Kidney (tissue), 14 donors: ENCODE measurements around the gene DCP1A. TPM values are rescaled to one million over a fixed set of nuclear protein-coding genes. Genes with fewer than 3 reads are reported as not detected.

Source experiments
- DNase-seq, 5 donors: peaks; one replicate each; pipeline ENCODE4 v3.0.0-alpha.2; 2013 to 2020
- FAIRE-seq: peaks from 2 replicates; lab custom pipeline; 2012; peaks lifted over from hg19 to GRCh38; lab: Jason Lieb, UNC
- H3K27ac ChIP-seq, 2 donors: one replicate each; pipeline ENCODE4 v1.7.0; 2013; ENCODE audit warnings: low read depth in 2 of 2, low read length in 2 of 2, inconsistent platforms in 1 of 2
- H3K27me3 ChIP-seq: one replicate; pipeline ENCODE4 v1.7.1; 2013; ENCODE audit warnings: low read length, inconsistent platforms; ENCODE audit not compliant: control insufficient read depth, insufficient read depth
- H3K36me3 ChIP-seq, 3 donors: one replicate each; pipeline versions ENCODE4 v1.7.0 to v1.7.1; 2013; ENCODE audit warnings: low read length in 3 of 3, control low read depth in 1 of 3, inconsistent platforms in 1 of 3; ENCODE audit not compliant: insufficient read depth in 3 of 3, control insufficient read depth in 2 of 3
- H3K4me1 ChIP-seq, 3 donors: one replicate each; pipeline versions ENCODE4 v1.7.0 to v1.7.1; 2013; ENCODE audit warnings: low read length in 3 of 3, inconsistent platforms in 1 of 3, low read depth in 1 of 3; ENCODE audit not compliant: control insufficient read depth in 2 of 3, insufficient read depth in 2 of 3
- H3K4me3 ChIP-seq, 3 donors: one replicate each; pipeline versions ENCODE4 v1.7.0 to v1.8.1; 2013; ENCODE audit warnings: low read length in 3 of 3, control low read depth in 1 of 3, inconsistent platforms in 1 of 3
- H3K9ac ChIP-seq, 3 donors: one replicate each; pipeline versions ENCODE4 v1.7.0 to v1.7.1; 2013; ENCODE audit warnings: low read length in 3 of 3, control low read depth in 1 of 3, inconsistent platforms in 1 of 3
- H3K9me3 ChIP-seq, 3 donors: one replicate each; pipeline versions ENCODE4 v1.7.0 to v1.7.1; 2013; ENCODE audit warnings: low read length in 3 of 3, control low read depth in 1 of 3, inconsistent platforms in 1 of 3; ENCODE audit not compliant: control insufficient read depth in 2 of 3, insufficient read depth in 1 of 3
- intact Hi-C: fragments of 100-400 bp; cut with DNase I; formaldehyde crosslinking; loops from one replicate; pipeline ENCODE4 v1.11.1; 2022
- polyA plus RNA-seq: library from polyadenylated mRNA; stranded (reverse); fragments of 350-450 nt; fragmentation: Illumina TruSeq; extraction: RNeasy Lipid Tissue Mini Kit (QIAGEN cat#74804); gene quantifications from one replicate; pipeline ENCODE4 v1.2.3, GENCODE V29; 2014; ENCODE audit warnings: low read depth, low replicate concordance; ENCODE audit not compliant: insufficient read depth
- total RNA-seq: library from RNA; stranded (reverse); fragmentation: NEBNext Ultra II Directional; extraction: Animal tissue kit (Norgen Biotek cat#: 25700); gene quantifications from one replicate; pipeline ENCODE4 v1.2.1, GENCODE V29; 2021
- TF ChIP-seq, protein P1 (sequence below): IDR thresholded peaks from 3 replicates; pipeline ENCODE4 v1.5.1; 2012; ENCODE audit warnings: mild to moderate bottlenecking, moderate library complexity, borderline replicate concordance; ENCODE audit not compliant: insufficient read depth; ENCODE audit errors: extremely low read depth
- donor health status: control.
- donor health status: control.
- donor health status: control.
- donor health status: control.
- donor health status: control.
- donor health status: DM: yes; HTN: yes; CAD: no.
- donor health status: Normal renal cell carcinoma (clear cell type).

DCP1A gene
- total and polyA plus RNA-seq, 2 donors from 2014 or later: 4.9 to 21.0 TPM

DNA sequence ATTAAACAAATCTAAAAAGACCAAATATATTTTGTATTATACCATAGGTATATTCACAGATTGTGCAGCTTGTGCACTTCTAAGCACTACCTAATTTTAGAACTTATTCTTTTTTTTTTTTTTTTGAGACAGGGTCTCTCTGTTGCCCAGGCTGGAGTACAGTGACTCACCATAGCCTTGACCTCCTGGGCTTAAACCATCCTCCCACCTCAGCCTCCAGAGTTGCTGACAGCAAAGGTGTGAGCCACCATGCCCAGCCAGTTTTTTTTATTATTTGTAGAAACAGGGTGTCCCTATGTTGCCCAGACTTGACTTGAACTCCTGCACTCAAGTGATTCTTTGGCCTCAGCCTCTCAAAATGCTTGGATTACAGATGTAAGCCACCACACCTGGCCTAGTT, 79.6 kb downstream of the DCP1A start:
- no peaks in the 10 kb centered on the region for H3K36me3 ChIP-seq
- H3K27me3 ChIP-seq: no peaks in the 10 kb centered on the region
- H3K27ac ChIP-seq: no peak overlapping the region
- H3K9ac ChIP-seq: no peak overlapping the region
- no peaks in the 10 kb centered on the region for H3K9me3 ChIP-seq
- DNase-seq (no peak), FAIRE-seq (no peak)
- H3K4me1 ChIP-seq: peaks cover 0 to 10% (median 5%) of the 10 kb centered on the region in 3 donors
- no peak overlapping the region for H3K4me3 ChIP-seq
- TF ChIP-seq, protein P1, sequence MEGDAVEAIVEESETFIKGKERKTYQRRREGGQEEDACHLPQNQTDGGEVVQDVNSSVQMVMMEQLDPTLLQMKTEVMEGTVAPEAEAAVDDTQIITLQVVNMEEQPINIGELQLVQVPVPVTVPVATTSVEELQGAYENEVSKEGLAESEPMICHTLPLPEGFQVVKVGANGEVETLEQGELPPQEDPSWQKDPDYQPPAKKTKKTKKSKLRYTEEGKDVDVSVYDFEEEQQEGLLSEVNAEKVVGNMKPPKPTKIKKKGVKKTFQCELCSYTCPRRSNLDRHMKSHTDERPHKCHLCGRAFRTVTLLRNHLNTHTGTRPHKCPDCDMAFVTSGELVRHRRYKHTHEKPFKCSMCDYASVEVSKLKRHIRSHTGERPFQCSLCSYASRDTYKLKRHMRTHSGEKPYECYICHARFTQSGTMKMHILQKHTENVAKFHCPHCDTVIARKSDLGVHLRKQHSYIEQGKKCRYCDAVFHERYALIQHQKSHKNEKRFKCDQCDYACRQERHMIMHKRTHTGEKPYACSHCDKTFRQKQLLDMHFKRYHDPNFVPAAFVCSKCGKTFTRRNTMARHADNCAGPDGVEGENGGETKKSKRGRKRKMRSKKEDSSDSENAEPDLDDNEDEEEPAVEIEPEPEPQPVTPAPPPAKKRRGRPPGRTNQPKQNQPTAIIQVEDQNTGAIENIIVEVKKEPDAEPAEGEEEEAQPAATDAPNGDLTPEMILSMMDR: no peak
- intact Hi-C loops: no loop called here

DNA sequence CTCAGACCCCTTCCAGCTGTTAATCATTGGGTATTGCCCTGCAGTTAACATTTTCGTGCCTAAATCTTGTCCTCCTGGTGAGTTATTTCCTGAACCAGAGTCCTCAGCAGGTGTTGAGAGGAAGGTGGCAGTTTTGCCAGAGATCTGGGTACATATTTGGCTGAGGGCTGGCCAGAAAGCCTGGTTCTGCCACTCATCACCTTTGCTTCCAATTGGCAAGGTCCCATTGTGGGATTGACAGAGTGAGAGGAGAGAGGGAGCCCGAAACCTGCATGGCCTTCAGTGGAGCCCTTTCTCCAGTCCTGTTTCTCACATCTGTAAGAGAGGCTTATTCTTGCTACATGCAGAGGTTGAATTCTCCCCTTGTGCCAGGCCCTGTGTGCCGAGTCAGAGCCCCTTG, 82.6 kb downstream of the DCP1A start:
- no peaks in the 10 kb centered on the region for H3K36me3 ChIP-seq
- FAIRE-seq (no peak), DNase-seq (peak in 1 of 5 donors; percentile 22)
- intact Hi-C loops: no loop called here
- H3K9me3 ChIP-seq: no peaks in the 10 kb centered on the region
- TF ChIP-seq, protein P1: no peak
- H3K27ac ChIP-seq: no peak overlapping the region
- H3K9ac ChIP-seq: no peak overlapping the region
- no peak overlapping the region for H3K4me3 ChIP-seq
- no peaks in the 10 kb centered on the region for H3K27me3 ChIP-seq
- peaks cover 0 to 4% (median 2%) of the 10 kb centered on the region in 3 donors for H3K4me1 ChIP-seq

DNA sequence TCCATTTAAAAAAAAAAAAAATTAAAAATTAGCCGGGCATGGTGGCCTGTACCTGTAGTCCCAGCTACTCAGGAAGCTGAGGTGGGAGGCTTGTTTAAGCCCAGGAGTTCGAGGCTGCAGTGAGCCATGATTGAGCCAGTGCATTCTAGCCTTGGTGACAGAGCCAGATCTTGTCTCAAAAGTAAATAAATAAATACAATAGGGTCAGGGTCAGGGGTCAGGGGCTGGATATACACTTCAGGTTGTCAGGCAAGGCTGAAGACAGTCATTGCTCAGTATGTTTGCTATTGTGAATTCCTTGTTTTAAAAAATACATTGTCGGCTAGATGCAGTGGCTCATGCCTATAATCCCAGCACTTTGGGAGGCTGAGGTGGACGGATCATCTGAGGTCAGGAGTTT, 83.4 kb downstream of the DCP1A start:
- Histone ChIP-seq H3K27ac (no peak overlapping the region), H3K27me3 (no peaks in the 10 kb centered on the region), H3K9ac (no peak overlapping the region), H3K4me1 (peaks cover 0 to 2% (median 0%) of the 10 kb centered on the region in 3 donors), H3K4me3 (no peak overlapping the region), H3K9me3 (no peaks in the 10 kb centered on the region), H3K36me3 (no peaks in the 10 kb centered on the region)
- FAIRE-seq: no peak
- TF ChIP-seq, protein P1: no peak
- DNase-seq: peak in 1 of 5 donors; percentile 1
- intact Hi-C loops: no loop called here

DNA sequence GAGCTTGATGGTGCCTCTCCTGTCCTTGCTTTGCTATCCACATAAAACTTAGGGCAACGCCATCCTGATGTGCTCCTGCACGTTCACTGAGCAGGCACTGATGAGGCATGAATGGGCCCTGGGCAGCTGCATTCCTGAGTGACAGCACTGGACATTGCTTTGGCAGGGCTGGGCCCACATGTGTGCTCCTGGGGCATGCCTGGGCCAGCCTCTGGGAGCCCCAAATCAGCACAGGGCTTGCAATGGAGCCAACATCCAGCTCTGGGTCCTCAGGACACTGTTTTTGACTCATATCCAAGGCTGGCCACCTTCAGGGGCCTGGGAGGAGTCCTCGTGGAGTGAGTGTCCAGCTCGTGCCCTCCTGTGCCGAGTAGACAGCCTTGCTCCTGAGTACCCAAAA, 85.6 kb downstream of the DCP1A start:
- peak in 1 of 5 donors; percentile 41 for DNase-seq
- Histone ChIP-seq H3K9ac (no peak overlapping the region), H3K36me3 (no peaks in the 10 kb centered on the region), H3K27ac (no peak overlapping the region), H3K4me3 (no peak overlapping the region), H3K27me3 (no peaks in the 10 kb centered on the region), H3K9me3 (no peaks in the 10 kb centered on the region), H3K4me1 (peaks cover 0 to 2% (median 0%) of the 10 kb centered on the region in 3 donors)
- no peak for FAIRE-seq
- TF ChIP-seq, protein P1: no peak
- intact Hi-C loops: no loop called here
